Placental epithelial cell (primary cell): ENCODE data around the gene PRMT6. TPM values are rescaled to one million over a fixed set of nuclear protein-coding genes. Genes with fewer than 3 reads are reported as not detected.

Experiments used
- total RNA-seq: library from RNA; depleted of rRNA; stranded (reverse); fragments of >200 nt; gene quantifications from 2 replicates; pipeline ENCODE4 v1.2.3, GENCODE V29; 2012

Gene PRMT6
- 16.1 and 17.3 TPM in 2 replicates for total RNA-seq

DNA sequence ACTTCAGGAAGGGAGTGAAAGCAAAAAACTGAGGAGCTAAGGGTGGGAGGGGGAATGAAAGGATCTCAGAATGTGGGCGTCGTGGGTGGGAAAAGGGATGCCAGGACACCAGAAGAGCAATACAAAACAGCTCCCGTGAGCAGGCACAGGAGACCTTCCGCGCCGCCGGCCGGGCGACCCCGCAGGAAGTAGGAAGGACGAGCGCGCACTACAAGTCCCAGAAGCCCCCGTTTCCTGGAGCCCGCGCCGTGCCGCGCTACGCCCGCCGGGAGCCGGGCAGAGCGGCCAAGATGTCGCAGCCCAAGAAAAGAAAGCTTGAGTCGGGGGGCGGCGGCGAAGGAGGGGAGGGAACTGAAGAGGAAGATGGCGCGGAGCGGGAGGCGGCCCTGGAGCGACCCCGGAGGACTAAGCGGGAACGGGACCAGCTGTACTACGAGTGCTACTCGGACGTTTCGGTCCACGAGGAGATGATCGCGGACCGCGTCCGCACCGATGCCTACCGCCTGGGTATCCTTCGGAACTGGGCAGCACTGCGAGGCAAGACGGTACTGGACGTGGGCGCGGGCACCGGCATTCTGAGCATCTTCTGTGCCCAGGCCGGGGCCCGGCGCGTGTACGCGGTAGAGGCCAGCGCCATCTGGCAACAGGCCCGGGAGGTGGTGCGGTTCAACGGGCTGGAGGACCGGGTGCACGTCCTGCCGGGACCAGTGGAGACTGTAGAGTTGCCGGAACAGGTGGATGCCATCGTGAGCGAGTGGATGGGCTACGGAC is at the start of gene PRMT6:
Gene PRMT6, plus strand, starts transcription at position 249 of the 771 bp plus-strand sequence. Its CDS starts 42 bp downstream, at position 291.

Other genes with a start within 250 kb of the PRMT6 start
- gene NTNG1, start 84.4 kb downstream of the PRMT6 start, total RNA-seq, result under 0.01 and 0.33 TPM in 2 replicates